Activated CD8-positive, alpha-beta memory T cell treated with anti-CD3 and anti-CD28 coated beads for 1 hour (primary cell): Measurements from ENCODE around the gene FMN2.
"Not testable (repeated sequence)": the region's sequence is repeated elsewhere in the genome, so short reads cannot be mapped to it uniquely, and the experiment has no call there.

Experiments
- DNase-seq, 2 donors: peaks; one replicate each; pipeline ENCODE4 v3.0.0-alpha.2; 2020; ENCODE audit warnings: low read depth in 1 of 2; ENCODE audit errors: extremely low read depth in 1 of 2

FMN2 gene

DNA sequence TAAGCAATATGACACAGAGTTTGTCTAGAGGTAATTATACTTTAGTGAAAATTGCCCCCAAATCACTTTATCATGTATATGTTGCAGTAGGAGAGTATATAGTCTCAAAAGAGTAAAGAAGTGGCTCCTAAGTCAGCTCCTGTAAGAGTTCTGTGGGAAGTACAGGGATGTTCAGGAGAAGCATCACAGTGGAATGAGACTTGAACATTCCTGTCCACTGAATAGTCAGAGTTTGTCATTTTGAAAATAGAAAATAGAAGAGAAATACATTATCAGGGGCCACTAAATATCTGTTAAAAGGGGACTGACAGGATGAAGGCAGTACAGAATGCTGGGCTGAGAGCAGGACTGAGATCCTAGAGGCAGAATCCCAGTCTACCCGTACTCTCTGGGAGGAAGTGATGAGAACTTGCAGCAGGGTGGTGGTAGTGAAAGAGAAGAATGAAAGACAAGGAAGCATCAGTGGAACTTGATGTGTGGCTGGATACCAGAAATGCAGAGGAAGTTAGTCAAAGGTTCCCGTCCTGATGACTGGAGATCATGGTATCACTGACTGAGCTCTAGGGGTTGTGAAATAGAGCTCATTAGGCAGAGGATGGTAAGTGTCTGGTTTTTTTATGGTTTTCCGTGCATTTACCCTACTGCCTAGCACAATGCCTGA, 153.4 kb downstream of the FMN2 start:
- no peak for DNase-seq

- no peak for DNase-seq
Observed at GRCh38 chr1:240245629-240246020, 153.9 kb downstream of the FMN2 start.

- no peak for DNase-seq
Observed at GRCh38 chr1:240247899-240248298, 156.2 kb downstream of the FMN2 start.

GRCh38 chr1:240254006-240254405, 162.3 kb downstream of the FMN2 start:
- no peak for DNase-seq

DNA sequence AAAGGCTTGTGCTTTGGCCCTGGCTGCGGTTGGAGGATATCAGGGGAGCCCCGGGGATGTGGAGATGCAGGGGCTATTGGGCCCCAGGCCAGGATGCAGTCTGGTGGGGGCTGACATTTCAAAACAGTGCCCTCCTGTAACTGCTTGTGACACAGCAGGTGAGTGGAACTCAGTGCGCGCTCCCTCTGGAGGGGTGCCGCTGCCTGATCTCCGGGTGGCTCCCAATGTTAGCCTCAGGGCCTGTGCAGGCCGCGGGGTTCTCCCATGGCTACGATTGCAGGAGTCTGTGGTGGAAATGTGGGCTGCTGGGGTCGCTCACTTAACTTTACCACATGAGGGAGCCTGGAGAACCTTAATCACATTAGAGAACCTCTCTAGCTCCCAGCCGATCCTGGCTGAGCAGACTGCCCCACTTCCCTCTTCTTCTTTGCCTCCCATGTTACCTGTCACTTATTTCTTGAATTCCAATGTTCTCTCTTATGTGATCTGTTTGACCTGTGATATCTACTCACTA, 163.2 kb downstream of the FMN2 start:
- no peak for DNase-seq

GRCh38 chr1:240255922-240256321, 164.2 kb downstream of the FMN2 start:
- DNase-seq, result no peak

DNA sequence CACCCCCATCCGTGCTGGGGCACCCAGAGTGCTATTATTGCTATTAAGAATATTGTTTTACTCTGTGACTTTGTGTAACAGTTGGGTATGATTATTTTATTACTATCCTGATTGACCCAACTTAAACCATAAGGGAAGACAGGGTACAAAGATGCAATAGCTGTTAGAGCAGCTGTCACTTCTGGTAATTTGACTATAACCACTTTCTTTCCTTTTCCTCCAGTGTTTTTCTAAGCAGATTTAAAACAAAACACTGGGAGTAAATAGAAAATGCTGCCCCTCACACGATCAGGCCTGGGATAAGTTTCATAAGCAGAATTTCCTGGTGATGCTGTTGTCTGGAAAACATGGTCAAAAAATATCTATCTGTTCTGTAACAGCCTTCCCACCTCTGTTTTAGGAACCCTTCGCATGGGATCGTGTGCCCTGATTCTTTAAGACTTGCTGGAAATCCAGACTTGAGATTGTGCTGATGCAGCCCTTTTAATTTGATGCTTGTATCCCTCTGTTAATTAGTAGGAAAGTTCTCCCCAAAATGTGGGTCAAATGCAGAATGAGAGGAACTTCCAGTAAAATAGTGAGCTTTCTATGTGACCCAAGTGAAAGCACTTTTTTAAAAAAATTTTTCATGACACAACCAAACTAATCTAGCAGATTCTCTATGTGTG, 165.3 kb downstream of the FMN2 start:
- DNase-seq, result no peak

DNA sequence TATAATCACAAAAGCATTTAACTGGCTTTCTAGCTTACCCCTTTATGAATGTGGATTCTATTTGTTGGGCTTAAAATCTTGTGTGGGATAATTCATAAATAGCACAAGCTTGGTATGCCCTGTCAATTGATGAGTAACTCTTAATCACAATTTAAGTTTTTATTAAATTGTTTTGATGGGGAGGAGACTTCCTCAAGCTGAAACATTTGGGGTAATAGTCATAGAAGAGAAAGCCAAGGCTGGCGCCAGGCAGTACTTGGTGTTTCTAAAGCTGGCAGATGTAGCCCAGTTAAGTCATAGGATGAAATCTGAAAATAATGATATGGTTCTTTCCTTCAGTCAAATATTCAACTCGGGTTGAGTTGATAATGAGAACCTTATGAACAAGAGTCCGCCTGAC, 167.2 kb downstream of the FMN2 start:
- DNase-seq, result no peak

- not testable (repeated sequence) for DNase-seq
Observed at GRCh38 chr1:240264494-240264893, 172.8 kb downstream of the FMN2 start.

DNA sequence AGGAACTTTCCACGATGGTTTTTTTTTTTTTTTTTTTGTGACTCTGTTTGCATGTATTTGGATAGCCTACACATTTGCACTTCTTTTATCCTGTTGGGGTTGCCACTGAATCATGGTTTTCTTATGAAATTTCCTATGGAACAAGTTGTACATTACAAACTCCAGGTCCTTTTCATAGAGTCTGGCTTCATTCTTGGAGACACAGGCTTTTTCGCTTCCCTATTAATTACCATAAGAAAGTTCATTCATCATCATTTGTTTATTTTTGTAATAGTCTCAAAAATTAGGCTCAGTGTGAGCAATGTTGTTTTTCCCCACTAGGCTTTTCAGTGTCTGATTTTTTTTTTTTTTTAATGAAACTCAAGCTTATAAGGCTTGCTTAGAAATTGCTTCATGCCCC, 179.4 kb downstream of the FMN2 start:
- DNase-seq, result no peak

- no peak for DNase-seq
Observed at GRCh38 chr1:240274569-240274968, 182.9 kb downstream of the FMN2 start.

GRCh38 chr1:240275219-240275618, 183.5 kb downstream of the FMN2 start:
- not testable (repeated sequence) for DNase-seq

DNA sequence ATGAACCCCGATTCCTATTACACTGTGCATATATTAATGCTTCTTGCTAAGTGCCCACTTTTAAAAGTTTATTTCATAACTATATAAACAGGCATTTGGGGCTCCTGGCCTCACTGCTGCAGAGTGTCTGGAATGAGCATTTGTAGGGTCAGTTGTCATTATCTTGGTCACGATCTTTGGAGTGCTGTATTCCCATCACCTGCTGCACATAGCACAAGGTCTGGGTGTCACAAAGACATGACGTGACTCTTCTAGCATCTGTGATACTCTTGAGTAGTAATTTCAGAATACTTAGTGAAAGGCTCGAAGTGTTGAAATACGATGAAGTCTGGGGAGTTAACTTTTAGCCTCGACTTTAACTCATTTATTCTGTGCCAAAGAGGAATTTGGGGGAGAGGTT, 186.4 kb downstream of the FMN2 start:
- DNase-seq, result no peak

- no peak for DNase-seq
Observed at GRCh38 chr1:240280560-240281322, 189.1 kb downstream of the FMN2 start.

DNA sequence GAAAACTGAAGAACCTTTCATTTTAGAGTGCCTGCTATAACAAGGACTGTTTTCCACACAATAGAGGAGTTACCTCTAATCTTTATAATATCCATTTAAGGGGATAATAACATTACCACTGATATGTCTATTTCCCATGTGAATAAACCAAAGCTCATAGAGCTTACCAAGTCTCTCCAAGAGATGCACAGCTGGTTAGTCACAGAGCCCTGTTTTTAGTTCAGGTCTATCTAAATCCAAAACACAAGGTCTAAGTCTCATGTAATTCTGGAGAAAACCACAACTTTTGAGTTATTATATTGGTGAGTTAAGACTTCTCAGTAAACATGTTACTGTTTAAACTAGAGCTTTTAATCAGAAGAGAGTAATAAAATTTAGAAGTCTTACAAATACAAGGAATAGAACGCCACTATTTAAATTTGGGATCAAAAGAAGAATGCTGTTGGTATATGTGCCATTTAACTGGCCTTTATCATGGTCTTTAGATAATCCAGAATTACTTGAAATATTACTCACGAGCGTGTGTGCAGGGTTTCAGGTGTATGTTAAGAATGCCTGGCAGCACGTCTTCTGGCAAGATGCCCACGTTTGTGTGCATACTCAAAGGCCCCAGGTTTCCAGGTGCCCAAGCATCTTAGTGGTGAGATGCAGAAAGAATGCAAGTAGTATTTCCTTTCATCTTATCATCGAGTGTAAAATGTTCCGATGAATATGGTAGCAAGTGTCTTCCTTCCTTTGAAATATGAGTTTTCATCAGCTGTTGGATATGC, 190.6 kb downstream of the FMN2 start:
- DNase-seq, result no peak

- no peak for DNase-seq
Observed at GRCh38 chr1:240284656-240285414, 193.2 kb downstream of the FMN2 start.

DNA sequence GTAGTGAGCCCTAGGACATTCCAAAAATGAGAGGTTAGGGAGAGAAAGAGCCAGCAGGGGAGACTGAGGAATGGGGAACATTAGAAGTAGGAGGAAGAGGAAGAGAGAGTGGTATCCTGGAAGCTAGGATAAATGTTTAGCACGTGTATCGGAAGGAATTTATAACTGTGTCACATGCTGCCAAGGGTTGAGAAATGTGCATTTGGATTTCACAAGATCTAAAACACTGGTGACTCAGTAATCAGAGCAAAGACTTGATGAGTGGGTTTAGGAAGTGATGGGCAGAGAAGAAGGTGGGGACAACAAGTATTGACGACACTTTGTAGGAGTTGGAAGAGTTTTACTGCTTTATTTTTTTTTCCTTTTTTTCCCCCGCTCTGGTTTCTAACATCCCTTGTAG, 193.9 kb downstream of the FMN2 start:
- DNase-seq, result no peak

GRCh38 chr1:240287722-240288121, 196.0 kb downstream of the FMN2 start:
- no peak for DNase-seq

GRCh38 chr1:240293706-240294105, 202.0 kb downstream of the FMN2 start:
- DNase-seq, result no peak

DNA sequence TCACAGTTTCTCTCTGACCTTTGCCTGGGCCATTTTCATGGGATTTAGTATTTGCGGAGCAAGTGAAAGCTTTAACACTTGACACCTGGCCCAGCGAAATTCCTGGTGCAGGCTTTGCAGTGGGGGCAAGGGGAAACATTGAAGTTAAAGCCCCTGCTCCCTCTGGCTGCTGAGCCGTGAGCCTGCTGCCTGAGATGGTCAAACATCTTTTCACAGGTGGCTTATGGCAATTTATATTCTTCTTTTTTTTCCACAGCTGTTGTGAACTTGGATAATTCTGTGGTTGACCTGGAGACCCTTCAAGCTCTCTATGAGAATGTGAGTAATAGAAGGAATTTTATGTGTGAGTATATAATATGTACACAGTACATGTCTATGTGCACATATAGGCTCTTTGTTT, 202.9 kb downstream of the FMN2 start:
- no peak for DNase-seq
